H1 (cell line): ENCODE data around the gene LCORL. TPM values are rescaled to one million over a fixed set of nuclear protein-coding genes. Genes with fewer than 3 reads are reported as not detected.

ENCODE experiments used
- HDAC2 ChIP-seq, 2 experiments: fragments of 300-600 bp in 1 of 2; sonication (generic) in 1 of 2; IDR thresholded peaks; 2 replicates each; pipeline ENCODE4 v1.6.1; 2011 to 2012; ENCODE audit warnings: low read depth in 2 of 2, low read length in 2 of 2, mild to moderate bottlenecking in 2 of 2, moderate library complexity in 2 of 2, borderline replicate concordance in 1 of 2, inconsistent platforms in 1 of 2
- RBBP5 ChIP-seq: IDR thresholded peaks from 2 replicates; pipeline ENCODE4 v1.7.1; 2012; ENCODE audit warnings: low read depth, mild to moderate bottlenecking, inconsistent platforms, low read length, moderate library complexity, borderline replicate concordance
- polyA plus RNA-seq, 7 experiments: library from polyadenylated mRNA; depleted of rRNA in 3 of 7; stranded (reverse) in 5 of 7; unstranded in 2 of 7; fragments of >200 nt in 5 of 7; fragments of 200-250 nt in 2 of 7; gene quantifications; 1 replicate in 5 of 7; 2 replicates in 1 of 7; 4 replicates in 1 of 7; pipeline versions ENCODE4 v1.2.1 to v1.2.3, GENCODE V29; 2011 to 2013; ENCODE audit warnings: missing spikeins in 2 of 7, mixed read lengths in 2 of 7
- total RNA-seq: library from RNA; stranded (reverse); fragmentation: NEBNext Ultra II Directional; extraction: Animal tissue kit (Norgen Biotek cat#: 25700); gene quantifications from 2 replicates; pipeline ENCODE4 v1.2.1, GENCODE V29; 2021

Gene LCORL
- total and polyA plus RNA-seq, 2 of the 8 experiments (the other 6 are each of a cell fraction or from before 2014, with no cell fraction given), result 2.2 to 19.2 TPM

GRCh38 chr4:17933126-17933525 is 88.4 kb downstream of the LCORL start (continued):
- TF ChIP-seq HDAC2 (IDR thresholded peaks at IDR 0.05; ENCODE audit: borderline replicate concordance in 1 of 2, low read depth in 2 of 2, low read length in 2 of 2) (no peak), RBBP5 (no peak)
